Measurements from ENCODE around the gene TERC. TPM values are rescaled to one million over a fixed set of nuclear protein-coding genes. Genes with fewer than 3 reads are reported as not detected.

TERC gene
- total RNA-seq, 2 donors from 2014 or later = 53.6 to 61.6 TPM

DNA sequence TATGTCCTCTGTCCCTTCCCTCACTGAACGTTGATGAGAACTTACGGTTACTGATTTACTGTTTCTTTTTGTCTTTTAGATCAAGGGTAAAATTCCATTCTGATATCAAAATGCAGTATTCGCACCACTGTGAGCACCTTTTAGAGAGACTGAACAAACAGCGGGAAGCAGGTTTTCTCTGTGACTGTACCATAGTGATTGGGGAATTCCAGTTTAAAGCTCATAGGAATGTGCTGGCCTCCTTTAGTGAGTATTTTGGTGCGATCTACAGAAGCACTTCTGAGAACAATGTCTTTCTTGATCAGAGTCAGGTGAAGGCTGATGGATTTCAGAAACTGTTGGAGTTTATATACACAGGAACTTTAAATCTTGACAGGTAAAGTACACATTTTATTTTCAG is 9.3 kb upstream of the TERC start:
- Histone ChIP-seq H3K36me3 (peaks cover 39% of the 10 kb centered on the region), H3K4me3 (peak overlapping the region in 1 of 2 donors; percentile 75), H3K27ac (no peak overlapping the region), H3K4me1 (peaks cover 0 to 17% of the 10 kb centered on the region in 2 donors), H3K27me3 (no peaks in the 10 kb centered on the region), H3K9me3 (no peaks in the 10 kb centered on the region)
- no peak for TF ChIP-seq CTCF (IDR thresholded peaks at IDR 0.05)
- no peak for DNase-seq (ENCODE audit: low spot score)

DNA sequence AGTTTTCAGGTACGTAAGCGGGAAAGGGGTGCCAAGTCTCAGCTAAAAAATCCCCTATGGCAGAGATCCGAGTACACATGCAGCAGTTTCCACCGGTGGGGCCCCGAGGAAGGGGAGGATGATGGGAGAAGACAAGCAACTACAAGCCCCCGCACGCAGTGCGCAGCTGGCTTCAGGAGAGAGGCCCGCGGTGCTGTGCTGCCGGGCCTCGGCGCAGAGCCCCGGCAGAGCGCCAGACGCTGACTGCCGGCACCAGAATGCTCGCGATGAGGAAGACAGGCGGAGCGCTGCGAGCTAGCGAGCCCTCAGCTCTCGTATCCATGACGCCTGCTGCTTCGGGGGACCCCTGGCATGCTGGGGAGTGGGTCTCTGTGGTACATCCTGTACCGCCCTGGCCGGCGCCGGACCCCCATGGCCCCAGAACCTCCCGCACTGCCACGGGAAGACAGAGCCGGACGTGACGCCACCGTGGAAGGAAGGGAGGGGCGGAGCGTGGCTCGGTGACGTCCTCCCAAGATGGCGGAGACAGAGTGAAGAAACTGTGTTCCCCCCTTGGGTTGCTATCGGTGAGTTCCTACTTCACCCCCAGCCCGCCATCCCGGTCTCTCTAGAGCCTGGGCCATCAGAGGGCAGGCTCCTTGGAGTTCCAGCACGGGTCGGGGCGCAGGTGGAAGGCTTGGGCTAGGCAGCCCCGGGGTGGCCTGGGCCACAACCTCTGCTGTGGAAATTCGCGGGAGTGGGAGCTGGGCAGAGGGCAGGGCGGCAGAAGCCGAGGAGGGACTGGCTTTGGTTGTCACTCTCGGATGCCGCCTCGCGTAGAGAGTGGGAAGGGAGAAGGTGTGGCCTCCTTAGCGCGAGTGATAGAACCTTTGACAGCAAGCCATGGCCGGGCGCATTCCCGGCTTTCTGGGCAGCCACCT is 8.3 kb upstream of the TERC start, which contains the start of gene MYNN:
Gene MYNN (plus strand): TSS at position 500 of the 920 bp plus-strand sequence. CDS start 900 bp downstream, outside the sequence.
- Histone ChIP-seq H3K27ac (peak within 1 kb of the TSS; percentile 98 to 99), H3K36me3 (peaks cover 31% of the 10 kb centered on the region), H3K4me3 (peak within 1 kb of the TSS; percentile 75 to 97), H3K4me1 (peaks cover 0 to 17% of the 10 kb centered on the region in 2 donors), H3K9me3 (no peaks in the 10 kb centered on the region), H3K27me3 (no peaks in the 10 kb centered on the region)
- TF ChIP-seq CTCF (IDR thresholded peaks at IDR 0.05) = no peak
- peak; percentile 91 for DNase-seq (ENCODE audit: low spot score)

- DNase-seq (ENCODE audit: low spot score) = peak; percentile 81
- Histone ChIP-seq H3K4me1 (peaks cover 0 to 17% of the 10 kb centered on the region in 2 donors), H3K27ac (peak overlapping the region; percentile 98 to 99), H3K9me3 (no peaks in the 10 kb centered on the region), H3K36me3 (peaks cover 27% of the 10 kb centered on the region), H3K27me3 (no peaks in the 10 kb centered on the region), H3K4me3 (peak overlapping the region; percentile 75 to 97)
- no peak for TF ChIP-seq CTCF (IDR thresholded peaks at IDR 0.05)
Observed at GRCh38 chr3:169772305-169772896, 7.5 kb upstream of the TERC start.

DNA sequence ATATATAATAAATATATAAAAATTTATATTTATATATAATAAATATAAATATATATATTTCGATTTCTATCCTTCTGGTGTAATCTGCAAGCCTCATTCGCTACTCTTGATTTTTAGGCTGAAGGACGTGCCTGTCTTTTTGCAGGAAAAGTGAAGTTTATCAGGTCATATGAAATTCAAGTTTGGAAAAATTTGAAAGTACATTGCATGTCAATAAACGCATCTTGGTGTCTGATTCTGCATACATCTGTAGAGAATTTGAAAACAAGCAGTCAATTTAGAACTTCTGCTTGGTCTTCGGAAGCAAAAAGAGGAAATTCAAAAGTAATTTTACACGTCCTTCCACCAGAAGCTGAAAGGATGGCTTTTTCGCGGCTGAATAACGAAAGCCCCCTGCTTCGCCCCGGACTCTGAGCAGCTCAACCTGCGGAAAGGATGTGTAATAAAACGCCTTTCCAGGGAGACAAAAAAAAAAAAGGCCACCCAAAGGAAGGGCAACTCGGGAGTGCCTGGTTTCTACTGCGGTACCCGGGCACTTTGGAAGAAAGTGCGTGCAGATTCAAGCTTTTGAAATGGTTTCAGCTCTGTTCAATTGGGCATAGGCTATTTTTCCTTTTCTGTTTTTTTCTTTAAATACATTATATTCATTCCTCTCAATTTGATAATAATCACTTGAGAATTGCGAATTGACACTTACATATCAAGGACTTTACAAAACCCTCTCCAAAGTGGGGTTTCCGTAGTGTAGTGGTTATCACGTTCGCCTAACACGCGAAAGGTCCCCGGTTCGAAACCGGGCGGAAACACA is 6.8 kb upstream of the TERC start:
- no peak for DNase-seq (ENCODE audit: low spot score)
- Histone ChIP-seq H3K4me1 (peaks cover 0 to 17% of the 10 kb centered on the region in 2 donors), H3K27me3 (no peaks in the 10 kb centered on the region), H3K4me3 (peak overlapping the region; percentile 75 to 97), H3K27ac (peak overlapping the region; percentile 98 to 99), H3K9me3 (no peaks in the 10 kb centered on the region), H3K36me3 (peaks cover 24% of the 10 kb centered on the region)
- TF ChIP-seq CTCF (IDR thresholded peaks at IDR 0.05) = no peak

DNA sequence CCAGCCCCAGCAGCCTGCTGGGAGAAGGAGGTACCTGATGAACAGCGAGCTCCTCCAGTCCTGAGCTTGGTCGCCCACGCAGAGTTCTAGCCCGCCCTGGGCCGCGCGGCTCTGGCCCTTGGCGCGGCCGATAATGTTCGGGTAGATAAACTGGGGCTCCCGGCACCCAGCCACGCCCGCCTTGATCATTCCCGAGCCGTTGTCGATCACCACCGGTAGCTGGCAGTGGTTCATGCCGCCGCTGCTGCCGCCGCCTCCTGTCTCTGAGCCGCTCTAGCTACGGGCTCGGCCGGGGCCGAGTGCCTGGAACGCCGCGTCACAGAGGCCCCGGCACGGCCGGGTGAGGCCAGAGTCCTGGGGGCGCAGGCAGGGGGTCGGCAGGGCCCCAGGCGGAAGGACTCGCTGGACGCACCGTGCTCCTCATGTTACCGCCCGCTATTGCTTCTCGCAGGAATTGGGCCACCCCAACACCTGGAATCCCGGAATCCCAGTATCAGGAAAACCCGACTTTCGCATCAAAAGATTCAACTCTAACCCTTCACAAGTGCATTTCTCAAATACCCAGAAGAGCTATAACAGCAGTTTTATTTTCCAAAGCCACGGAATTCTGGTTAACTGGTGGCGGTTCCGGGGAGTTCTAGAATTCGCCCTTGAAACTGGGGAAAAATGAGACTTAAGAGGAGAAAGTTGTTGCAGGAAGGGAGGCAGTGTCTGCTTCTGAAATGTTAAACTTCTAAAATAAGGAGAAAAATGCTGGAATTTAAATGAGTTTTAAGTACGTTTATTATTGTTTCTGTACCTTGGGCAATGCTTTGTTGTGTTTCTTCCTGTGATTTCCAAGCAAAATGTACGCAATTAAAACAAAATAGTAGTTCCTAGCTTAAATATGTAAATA is 4.7 kb upstream of the TERC start, which contains the start of gene ACTRT3:
Gene ACTRT3 (minus strand): TSS at position 275 of the 895 bp plus-strand sequence. CDS start 41 bp downstream, at position 234.
- peak within 1 kb of the TSS; percentile 86 to 97 for H3K27ac ChIP-seq
- DNase-seq (ENCODE audit: low spot score) = peak; percentile 67
- peaks cover 5% of the 10 kb centered on the region for H3K36me3 ChIP-seq
- H3K4me3 ChIP-seq = peak within 1 kb of the TSS; percentile 65
- no peak for TF ChIP-seq CTCF (IDR thresholded peaks at IDR 0.05)
- H3K9me3 ChIP-seq = no peaks in the 10 kb centered on the region
- peaks cover 0 to 8% of the 10 kb centered on the region in 2 donors for H3K4me1 ChIP-seq
- H3K27me3 ChIP-seq = no peaks in the 10 kb centered on the region
